GM23338 (cell line): ENCODE measurements around the gene RABGAP1L. TPM values are rescaled to one million over a fixed set of nuclear protein-coding genes. Genes with fewer than 3 reads are reported as not detected.
A peak's percentile ranks its signal among the peaks of the same experiment; 100 is the strongest.

Experiments
- ATAC-seq: fragments of 200-7000 bp; cut with Tn5 transposase; 3 replicates; pipeline ENCODE4 v1.9.1; 2020
- DNase-seq: peaks from one replicate; pipeline ENCODE4 v3.0.0-alpha.2; 2015; ENCODE audit warnings: low spot score
- H2AFZ ChIP-seq: fragments of 200-600 bp; sonication (generic); 2 replicates; pipeline ENCODE4 v1.8.0; 2016; ENCODE audit warnings: antibody characterized with exemption, mild to moderate bottlenecking, moderate library complexity
- H3F3A ChIP-seq: fragments of 200-600 bp; sonication (generic); replicated peaks from 2 replicates; pipeline ENCODE4 v1.8.0; 2017; ENCODE audit warnings: antibody characterized with exemption, mixed run types, low read depth
- H3K27ac ChIP-seq: fragments of 200-600 bp; sonication (generic); 2 replicates; pipeline ENCODE4 v1.6.1; 2016; ENCODE audit warnings: low read depth
- H3K27me3 ChIP-seq: fragments of 200-600 bp; sonication (generic); 2 replicates; pipeline ENCODE4 v1.8.0; 2016; ENCODE audit warnings: mild to moderate bottlenecking, mixed run types, moderate library complexity; ENCODE audit not compliant: insufficient read depth
- H3K36me3 ChIP-seq: fragments of 200-600 bp; sonication (generic); 2 replicates; pipeline ENCODE4 v1.8.0; 2016; ENCODE audit warnings: mild to moderate bottlenecking; ENCODE audit not compliant: insufficient read depth
- H3K4me1 ChIP-seq: fragments of 200-600 bp; sonication (generic); 2 replicates; pipeline ENCODE4 v1.8.0; 2016; ENCODE audit warnings: mild to moderate bottlenecking, moderate library complexity; ENCODE audit not compliant: insufficient read depth
- H3K4me2 ChIP-seq: fragments of 200-600 bp; sonication (generic); 2 replicates; pipeline ENCODE4 v1.7.1; 2017; ENCODE audit warnings: mixed run types
- H3K4me3 ChIP-seq: fragments of 200-600 bp; sonication (generic); 2 replicates; pipeline ENCODE4 v1.6.1; 2016; ENCODE audit warnings: mixed run types
- H3K79me2 ChIP-seq: fragments of 200-600 bp; sonication (generic); replicated peaks from 2 replicates; pipeline ENCODE4 v1.8.0; 2017; ENCODE audit warnings: mild to moderate bottlenecking; ENCODE audit not compliant: insufficient read depth
- H3K9me2 ChIP-seq: fragments of 200-600 bp; sonication (generic); 2 replicates; pipeline ENCODE4 v1.8.0; 2017; ENCODE audit not compliant: insufficient read depth
- H4K20me1 ChIP-seq: fragments of 200-600 bp; sonication (generic); replicated peaks from 2 replicates; pipeline ENCODE4 v1.8.0; 2017; ENCODE audit warnings: mild to moderate bottlenecking; ENCODE audit not compliant: insufficient read depth
- H3K27ac Mint-ChIP-seq: 2 replicates; pipeline ENCODE4 v1.8.0; 2020; ENCODE audit warnings: inconsistent platforms, mild to moderate bottlenecking, moderate library complexity, mixed read lengths
- H3K27me3 Mint-ChIP-seq: 3 replicates; pipeline ENCODE4 v1.8.0; 2022; ENCODE audit warnings: low read depth, mild to moderate bottlenecking, moderate library complexity, mixed read lengths, inconsistent platforms; ENCODE audit not compliant: insufficient read depth, poor library complexity
- H3K36me3 Mint-ChIP-seq: 3 replicates; pipeline ENCODE4 v1.8.0; 2021; ENCODE audit warnings: low read depth, mild to moderate bottlenecking, inconsistent platforms, moderate library complexity, mixed read lengths
- H3K4me1 Mint-ChIP-seq: 3 replicates; pipeline ENCODE4 v1.8.0; 2020; ENCODE audit warnings: mild to moderate bottlenecking, inconsistent platforms, mixed read lengths
- H3K4me3 Mint-ChIP-seq: 3 replicates; pipeline ENCODE4 v1.8.0; 2021; ENCODE audit warnings: moderate library complexity, mild to moderate bottlenecking, inconsistent platforms, mixed read lengths
- H3K9me3 Mint-ChIP-seq: 3 replicates; pipeline ENCODE4 v1.8.0; 2020; ENCODE audit warnings: moderate library complexity, mild to moderate bottlenecking, inconsistent platforms, mixed read lengths
- EZH2phosphoT487 ChIP-seq: fragments of 200-600 bp; sonication (generic); IDR thresholded peaks from one replicate; pipeline ENCODE4 v1.8.1; 2018; ENCODE audit warnings: antibody characterized with exemption; ENCODE audit not compliant: unreplicated experiment
- JUNB ChIP-seq: IDR thresholded peaks from one replicate; pipeline ENCODE4 v1.6.1; 2016; ENCODE audit warnings: antibody characterized with exemption; ENCODE audit not compliant: unreplicated experiment
- ZNF462 ChIP-seq: fragments of 250-450 bp; sonication (Bioruptor Pico); IDR thresholded peaks from 2 replicates; pipeline ENCODE4 v1.5.0; 2020; ENCODE audit warnings: mild to moderate bottlenecking, moderate library complexity
- polyA plus RNA-seq: library from polyadenylated mRNA; unstranded; fragments of >200 nt; fragmentation: Nextera tagmentation; extraction: Ambion mirVana; gene quantifications from 2 replicates; pipeline ENCODE4 v1.2.1, GENCODE V29; 2016
- total RNA-seq: library from RNA; depleted of rRNA; stranded (reverse); fragments of >200 nt; shearing (Covaris generic); gene quantifications from 2 replicates; pipeline ENCODE4 v1.2.3, GENCODE V29; 2014
- TF ChIP-seq, protein P1 (sequence below), 2 experiments: fragments of 200-600 bp in 1 of 2; sonication (generic) in 1 of 2; conservative IDR thresholded peaks; 2 replicates each; pipeline versions ENCODE4 v1.5.1 to v1.6.1; 2016 to 2017; ENCODE audit warnings: antibody characterized with exemption in 2 of 2, low read depth in 2 of 2, mild to moderate bottlenecking in 2 of 2, moderate library complexity in 1 of 2
- TF ChIP-seq, protein P2 (sequence below): IDR thresholded peaks from one replicate; pipeline ENCODE4 v1.6.1; 2018; ENCODE audit warnings: antibody characterized with exemption; ENCODE audit not compliant: unreplicated experiment

The RABGAP1L gene
- total and polyA plus RNA-seq, 2 experiments from 2014 or later, result 83.2 to 136 TPM

GRCh38 chr1:174768949-174769348, 609.6 kb downstream of the RABGAP1L start (continued):
- TF ChIP-seq, protein P1, sequence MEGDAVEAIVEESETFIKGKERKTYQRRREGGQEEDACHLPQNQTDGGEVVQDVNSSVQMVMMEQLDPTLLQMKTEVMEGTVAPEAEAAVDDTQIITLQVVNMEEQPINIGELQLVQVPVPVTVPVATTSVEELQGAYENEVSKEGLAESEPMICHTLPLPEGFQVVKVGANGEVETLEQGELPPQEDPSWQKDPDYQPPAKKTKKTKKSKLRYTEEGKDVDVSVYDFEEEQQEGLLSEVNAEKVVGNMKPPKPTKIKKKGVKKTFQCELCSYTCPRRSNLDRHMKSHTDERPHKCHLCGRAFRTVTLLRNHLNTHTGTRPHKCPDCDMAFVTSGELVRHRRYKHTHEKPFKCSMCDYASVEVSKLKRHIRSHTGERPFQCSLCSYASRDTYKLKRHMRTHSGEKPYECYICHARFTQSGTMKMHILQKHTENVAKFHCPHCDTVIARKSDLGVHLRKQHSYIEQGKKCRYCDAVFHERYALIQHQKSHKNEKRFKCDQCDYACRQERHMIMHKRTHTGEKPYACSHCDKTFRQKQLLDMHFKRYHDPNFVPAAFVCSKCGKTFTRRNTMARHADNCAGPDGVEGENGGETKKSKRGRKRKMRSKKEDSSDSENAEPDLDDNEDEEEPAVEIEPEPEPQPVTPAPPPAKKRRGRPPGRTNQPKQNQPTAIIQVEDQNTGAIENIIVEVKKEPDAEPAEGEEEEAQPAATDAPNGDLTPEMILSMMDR (conservative IDR thresholded peaks at IDR 0.05; ENCODE audit: low read depth in 2 of 2), result no peak
- TF ChIP-seq, protein P2, sequence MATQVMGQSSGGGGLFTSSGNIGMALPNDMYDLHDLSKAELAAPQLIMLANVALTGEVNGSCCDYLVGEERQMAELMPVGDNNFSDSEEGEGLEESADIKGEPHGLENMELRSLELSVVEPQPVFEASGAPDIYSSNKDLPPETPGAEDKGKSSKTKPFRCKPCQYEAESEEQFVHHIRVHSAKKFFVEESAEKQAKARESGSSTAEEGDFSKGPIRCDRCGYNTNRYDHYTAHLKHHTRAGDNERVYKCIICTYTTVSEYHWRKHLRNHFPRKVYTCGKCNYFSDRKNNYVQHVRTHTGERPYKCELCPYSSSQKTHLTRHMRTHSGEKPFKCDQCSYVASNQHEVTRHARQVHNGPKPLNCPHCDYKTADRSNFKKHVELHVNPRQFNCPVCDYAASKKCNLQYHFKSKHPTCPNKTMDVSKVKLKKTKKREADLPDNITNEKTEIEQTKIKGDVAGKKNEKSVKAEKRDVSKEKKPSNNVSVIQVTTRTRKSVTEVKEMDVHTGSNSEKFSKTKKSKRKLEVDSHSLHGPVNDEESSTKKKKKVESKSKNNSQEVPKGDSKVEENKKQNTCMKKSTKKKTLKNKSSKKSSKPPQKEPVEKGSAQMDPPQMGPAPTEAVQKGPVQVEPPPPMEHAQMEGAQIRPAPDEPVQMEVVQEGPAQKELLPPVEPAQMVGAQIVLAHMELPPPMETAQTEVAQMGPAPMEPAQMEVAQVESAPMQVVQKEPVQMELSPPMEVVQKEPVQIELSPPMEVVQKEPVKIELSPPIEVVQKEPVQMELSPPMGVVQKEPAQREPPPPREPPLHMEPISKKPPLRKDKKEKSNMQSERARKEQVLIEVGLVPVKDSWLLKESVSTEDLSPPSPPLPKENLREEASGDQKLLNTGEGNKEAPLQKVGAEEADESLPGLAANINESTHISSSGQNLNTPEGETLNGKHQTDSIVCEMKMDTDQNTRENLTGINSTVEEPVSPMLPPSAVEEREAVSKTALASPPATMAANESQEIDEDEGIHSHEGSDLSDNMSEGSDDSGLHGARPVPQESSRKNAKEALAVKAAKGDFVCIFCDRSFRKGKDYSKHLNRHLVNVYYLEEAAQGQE, result no peak

GRCh38 chr1:174769961-174770549, 610.7 kb downstream of the RABGAP1L start:
- DNase-seq (peak; percentile 77), ATAC-seq (peak; percentile 61)
- TF ChIP-seq, protein P1 (conservative IDR thresholded peaks at IDR 0.05; ENCODE audit: low read depth in 2 of 2), result peak; percentile 76 to 97
- TF ChIP-seq JUNB (no peak), EZH2phosphoT487 (no peak), ZNF462 (no peak)
- H3K36me3 Mint-ChIP-seq, result no peaks in the 10 kb centered on the region
- no peaks in the 10 kb centered on the region for H3K9me2 ChIP-seq
- H3K4me3 ChIP-seq, result no peak overlapping the region
- H3K27me3 ChIP-seq, result no peaks in the 10 kb centered on the region
- no peaks in the 10 kb centered on the region for H3K36me3 ChIP-seq
- no peaks in the 10 kb centered on the region for H3K79me2 ChIP-seq
- H4K20me1 ChIP-seq, result no peaks in the 10 kb centered on the region
- H3K27ac Mint-ChIP-seq, result no peak overlapping the region
- no peak overlapping the region for H3K4me2 ChIP-seq
- peaks cover 3% of the 10 kb centered on the region for H3K27me3 Mint-ChIP-seq
- H3K27ac ChIP-seq, result no peak overlapping the region
- no peak overlapping the region for H2AFZ ChIP-seq
- no peaks in the 10 kb centered on the region for H3F3A ChIP-seq
- peaks cover 8% of the 10 kb centered on the region; the same call in 2 of the 3 replicates for H3K4me1 Mint-ChIP-seq
- H3K4me3 Mint-ChIP-seq, result no peak overlapping the region
- H3K9me3 Mint-ChIP-seq, result no peaks in the 10 kb centered on the region
- H3K4me1 ChIP-seq, result no peaks in the 10 kb centered on the region
